NT2/D1 (cell line): ENCODE data around the gene NEK9.

Experiments
- SUZ12 ChIP-seq: IDR thresholded peaks from 2 replicates; pipeline ENCODE4 v1.6.1; 2011; ENCODE audit not compliant: insufficient read length, insufficient read depth; ENCODE audit errors: extremely low read depth
- YY1 ChIP-seq: IDR thresholded peaks from 2 replicates; pipeline ENCODE4 v1.6.1; 2011; ENCODE audit not compliant: insufficient read length, insufficient read depth
- ZNF274 ChIP-seq: IDR thresholded peaks from 2 replicates; pipeline ENCODE4 v1.6.1; 2011; ENCODE audit warnings: mild to moderate bottlenecking, low read depth, low read length

DNA sequence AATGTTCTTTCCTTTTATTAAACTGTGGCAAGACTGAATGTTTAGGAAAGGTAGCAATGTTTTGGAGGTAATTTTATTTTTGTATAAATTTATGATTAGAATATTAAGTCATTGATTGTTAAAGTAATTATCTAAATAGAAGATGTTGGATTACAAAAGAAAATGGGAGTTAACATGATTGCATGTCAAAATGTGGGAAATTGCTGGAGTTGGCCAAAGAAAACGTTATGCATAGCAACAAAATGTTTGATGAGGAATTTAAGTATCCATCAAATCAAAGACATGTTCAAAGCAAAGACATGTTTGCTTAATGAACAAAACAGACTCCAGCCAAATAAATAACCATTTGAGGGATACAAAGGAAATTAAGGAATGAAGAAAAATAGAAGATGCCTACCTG lies 72.4 kb downstream of the NEK9 start:
- TF ChIP-seq SUZ12 (no peak), ZNF274 (no peak), YY1 (no peak)
